HG03025 (cell line): ENCODE measurements around the gene PLAGL2.
"Not testable (repeated sequence)": the region's sequence is repeated elsewhere in the genome, so short reads cannot be mapped to it uniquely, and the experiment has no call there.

Experiments used
- ATAC-seq: cut with Tn5 transposase; IDR thresholded peaks from one replicate; pipeline ENCODE4 v1.9.1; 2021; ENCODE audit warnings: mild to moderate bottlenecking, moderate library complexity; ENCODE audit not compliant: unreplicated experiment, low FRiP score

Gene PLAGL2

GRCh38 chr20:32207626-32208498 is at the start of gene PLAGL2, which contains the start of gene POFUT1:
TSS of gene PLAGL2 (minus strand) at chr20:32207743. CDS start at chr20:32202178, 5,565 bp downstream.
TSS of gene POFUT1 (plus strand) at chr20:32207880. CDS start at chr20:32207942, 62 bp downstream.
- ATAC-seq: peak; percentile 87

- ATAC-seq: no peak
These were observed 44.6 kb upstream of the PLAGL2 start for GRCh38 chr20:32252189-32252588.

- no peak for ATAC-seq
These were observed 43.9 kb upstream of the PLAGL2 start for GRCh38 chr20:32251470-32251869.

GRCh38 chr20:32249030-32249738 is 41.6 kb upstream of the PLAGL2 start:
- ATAC-seq: no peak

- no peak for ATAC-seq
These were observed 40.5 kb upstream of the PLAGL2 start for GRCh38 chr20:32248043-32248442.

DNA sequence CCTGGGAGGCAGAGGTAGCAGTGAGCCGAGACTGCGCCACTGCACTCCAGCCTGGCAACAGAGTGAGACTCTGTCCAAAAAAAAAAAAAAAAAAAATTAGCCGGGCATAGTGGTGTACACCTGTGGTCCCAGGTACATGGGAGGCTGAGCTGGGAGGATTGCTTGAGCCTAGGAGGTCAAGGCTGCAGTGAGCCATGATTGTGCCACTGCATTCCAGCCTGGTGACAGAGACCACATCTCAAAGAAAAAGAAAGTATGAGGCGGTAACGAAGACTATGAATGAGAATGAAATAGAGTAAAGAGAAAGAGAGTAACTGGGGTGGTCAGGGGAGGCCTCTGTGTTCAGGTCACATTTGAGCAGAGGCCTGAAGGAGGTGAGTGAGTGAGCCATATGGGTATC is 38.7 kb upstream of the PLAGL2 start:
- not testable (repeated sequence) for ATAC-seq

DNA sequence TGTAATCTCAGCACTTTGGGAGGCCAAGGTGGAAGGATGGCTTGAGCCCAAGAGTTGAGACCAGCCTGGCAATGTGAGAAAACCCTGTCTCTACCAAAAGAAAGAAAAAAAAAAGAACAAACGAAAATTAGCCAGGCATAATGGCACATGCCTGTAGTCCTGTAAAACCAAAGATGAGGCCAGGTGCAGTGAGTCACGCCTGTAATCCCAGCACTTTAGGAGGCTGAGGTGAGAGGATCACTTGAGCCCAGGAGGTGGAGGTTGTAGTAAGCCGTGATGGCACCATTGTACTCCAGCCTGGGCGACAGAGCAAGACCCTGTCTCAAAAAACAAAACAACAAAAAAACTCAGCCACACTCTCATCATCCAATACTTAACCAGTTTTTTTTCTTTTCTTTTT is 37.4 kb upstream of the PLAGL2 start:
- ATAC-seq: no peak

DNA sequence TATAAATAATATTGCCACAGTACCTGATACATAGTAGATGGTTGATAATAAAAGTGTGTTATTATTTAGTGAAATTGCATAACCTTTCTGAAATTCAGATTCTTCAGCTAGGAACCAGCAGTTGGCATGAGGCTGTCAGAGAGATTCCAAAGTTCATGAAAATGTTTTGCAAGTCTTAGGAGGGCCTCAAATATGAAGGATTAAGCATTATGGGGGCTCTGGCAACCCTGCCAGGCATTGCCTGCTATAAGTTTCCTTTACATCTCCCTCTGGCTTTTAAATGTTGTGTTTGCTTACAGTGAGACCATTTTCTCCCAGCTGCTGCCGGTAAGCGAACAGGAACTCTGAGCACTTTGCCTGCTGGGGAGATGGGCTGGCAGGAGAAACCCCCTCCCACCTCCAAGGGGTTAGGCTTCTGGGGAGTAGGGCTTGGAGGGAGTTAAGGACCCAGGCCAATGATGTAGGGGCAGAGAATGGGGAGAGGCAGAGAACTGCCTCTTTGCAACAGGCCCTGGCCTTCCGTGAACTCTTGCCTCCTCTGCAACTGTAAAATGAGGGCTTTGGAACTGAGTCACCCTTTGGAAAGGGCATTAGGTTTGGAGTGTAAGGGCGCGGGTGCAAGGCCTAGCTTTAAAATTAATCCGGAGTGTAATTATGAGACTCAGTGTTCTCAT is 36.7 kb upstream of the PLAGL2 start:
- no peak for ATAC-seq

- ATAC-seq: no peak
These were observed 34.3 kb upstream of the PLAGL2 start for GRCh38 chr20:32241807-32242206.

- no peak for ATAC-seq
These were observed 32.7 kb upstream of the PLAGL2 start for GRCh38 chr20:32240205-32240604.

GRCh38 chr20:32238483-32239425 is 31.2 kb upstream of the PLAGL2 start:
- ATAC-seq: no peak

DNA sequence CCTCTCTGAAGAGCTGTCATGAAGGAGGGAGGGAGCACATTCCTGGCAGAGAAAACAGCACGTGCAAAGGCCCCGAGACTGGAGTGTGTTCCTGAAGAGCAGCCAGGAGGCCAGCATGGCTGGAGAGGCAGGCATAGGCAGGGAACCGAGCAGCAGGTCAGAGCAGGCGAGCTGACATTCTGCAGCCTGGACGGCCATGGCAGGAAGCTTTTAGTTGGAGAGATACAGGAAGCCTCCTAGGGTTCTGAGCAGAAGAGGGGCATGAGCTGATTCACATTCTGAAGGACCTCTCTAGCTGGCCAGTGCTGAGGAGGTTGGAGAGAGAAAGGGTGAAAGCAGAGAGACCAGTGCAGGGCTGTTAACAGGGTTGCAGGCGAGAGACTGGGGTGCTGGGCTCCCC is 29.9 kb upstream of the PLAGL2 start:
- ATAC-seq: no peak

DNA sequence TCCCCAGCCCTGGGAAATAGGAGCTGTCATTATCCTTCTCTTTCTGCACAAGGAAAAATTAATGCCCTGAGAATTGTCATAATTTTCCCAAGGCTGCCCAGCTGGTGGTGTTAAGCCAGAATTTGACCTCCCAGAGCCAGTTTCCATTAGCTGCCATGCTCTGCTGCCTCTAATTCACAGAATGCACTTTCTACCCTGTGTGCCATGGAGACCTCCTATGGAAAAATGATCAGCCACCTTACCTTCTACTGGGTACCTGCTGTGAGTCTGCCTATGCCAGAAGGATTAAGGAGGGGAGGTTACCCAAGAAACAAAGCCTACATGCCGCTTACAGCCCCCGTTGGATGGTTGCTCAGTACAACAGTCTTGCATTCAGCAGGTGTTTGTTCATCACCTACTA is 29.3 kb upstream of the PLAGL2 start:
- no peak for ATAC-seq

DNA sequence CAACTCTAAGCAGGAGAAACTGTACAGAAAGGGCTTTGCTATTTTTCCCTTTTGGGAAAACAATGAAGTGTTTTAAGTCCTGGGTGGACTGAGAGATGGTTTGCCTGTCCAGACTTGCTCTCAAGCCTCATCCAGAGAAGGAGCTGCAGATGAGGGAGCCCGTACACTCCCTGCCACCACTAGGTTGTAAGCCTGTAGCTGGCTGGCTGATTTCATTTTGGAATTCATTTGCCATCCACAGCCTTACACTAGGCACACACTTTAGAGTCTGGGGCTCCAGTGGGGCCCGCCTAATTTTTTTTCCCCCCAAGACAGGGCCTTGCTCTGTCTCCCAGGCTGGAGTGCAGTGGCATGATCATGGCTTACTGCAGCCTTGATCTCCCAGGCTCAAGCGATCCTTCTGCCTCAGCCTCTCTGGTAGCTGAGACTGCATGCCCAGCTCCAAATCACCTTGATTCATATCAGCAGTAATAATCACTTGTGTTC is 28.5 kb upstream of the PLAGL2 start:
- no peak for ATAC-seq

DNA sequence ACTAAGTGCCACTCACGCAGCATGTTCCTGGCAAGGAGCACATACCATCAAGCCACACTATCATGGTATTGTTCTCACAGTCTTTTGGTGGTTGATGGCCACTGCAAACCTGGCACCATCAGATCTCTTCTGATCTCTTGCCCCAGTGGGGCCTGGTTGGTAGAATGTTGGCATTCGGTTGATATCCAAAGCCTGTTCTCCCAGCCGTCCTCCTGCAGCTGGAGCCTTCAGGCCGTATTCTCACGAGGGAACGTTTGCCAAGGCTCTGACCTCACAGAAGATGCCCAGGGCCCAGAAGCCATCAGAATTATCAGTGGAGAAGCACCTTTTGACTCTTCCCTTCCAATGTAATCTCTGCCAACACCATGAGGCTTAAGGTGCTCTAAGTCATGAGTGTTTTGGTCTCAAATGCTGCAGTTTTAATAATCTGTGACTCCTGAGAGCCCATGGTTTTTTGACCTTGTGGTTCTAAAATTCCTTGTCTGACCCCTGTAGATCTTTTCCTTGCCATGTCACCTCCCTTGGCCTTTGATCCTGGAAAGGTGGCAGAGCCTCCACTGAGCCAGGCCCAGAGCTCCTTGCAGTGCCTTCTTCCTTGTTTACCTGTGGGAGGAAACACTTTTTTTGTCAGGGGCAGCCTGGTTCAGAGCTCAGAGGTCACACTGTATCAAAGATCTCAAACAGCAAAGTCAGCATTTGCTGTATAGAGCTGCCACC is 27.9 kb upstream of the PLAGL2 start:
- ATAC-seq: no peak

DNA sequence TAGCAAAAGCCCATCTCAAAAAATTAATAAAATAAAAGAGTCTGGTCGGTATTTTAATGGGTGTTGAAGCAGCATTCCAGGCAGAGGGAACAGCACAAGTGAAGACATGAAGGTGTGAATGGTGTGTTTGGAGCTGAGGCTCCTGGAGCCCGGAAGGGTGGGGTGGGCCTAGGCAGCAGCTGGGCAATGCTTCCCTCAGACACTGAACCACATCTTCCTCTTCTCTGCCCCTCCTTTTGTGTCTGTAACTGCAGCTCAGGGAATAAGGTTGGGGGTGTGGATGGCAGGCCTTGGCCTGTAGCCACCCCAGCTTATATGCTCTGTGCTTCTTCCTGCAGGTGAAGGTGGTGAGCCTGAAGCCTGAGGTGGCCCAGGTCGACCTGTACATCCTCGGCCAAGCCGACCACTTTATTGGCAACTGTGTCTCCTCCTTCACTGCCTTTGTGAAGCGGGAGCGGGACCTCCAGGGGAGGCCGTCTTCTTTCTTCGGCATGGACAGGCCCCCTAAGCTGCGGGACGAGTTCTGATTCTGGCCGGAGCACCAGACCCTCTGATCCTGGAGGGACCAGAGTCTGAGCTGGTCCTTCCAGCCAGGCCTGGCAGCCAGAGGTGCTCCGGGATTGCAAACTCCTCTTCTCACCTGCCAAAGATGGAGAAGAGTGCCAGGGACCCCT is 26.7 kb upstream of the PLAGL2 start:
- no peak for ATAC-seq

GRCh38 chr20:32233286-32233685 is 25.7 kb upstream of the PLAGL2 start:
- ATAC-seq: no peak

DNA sequence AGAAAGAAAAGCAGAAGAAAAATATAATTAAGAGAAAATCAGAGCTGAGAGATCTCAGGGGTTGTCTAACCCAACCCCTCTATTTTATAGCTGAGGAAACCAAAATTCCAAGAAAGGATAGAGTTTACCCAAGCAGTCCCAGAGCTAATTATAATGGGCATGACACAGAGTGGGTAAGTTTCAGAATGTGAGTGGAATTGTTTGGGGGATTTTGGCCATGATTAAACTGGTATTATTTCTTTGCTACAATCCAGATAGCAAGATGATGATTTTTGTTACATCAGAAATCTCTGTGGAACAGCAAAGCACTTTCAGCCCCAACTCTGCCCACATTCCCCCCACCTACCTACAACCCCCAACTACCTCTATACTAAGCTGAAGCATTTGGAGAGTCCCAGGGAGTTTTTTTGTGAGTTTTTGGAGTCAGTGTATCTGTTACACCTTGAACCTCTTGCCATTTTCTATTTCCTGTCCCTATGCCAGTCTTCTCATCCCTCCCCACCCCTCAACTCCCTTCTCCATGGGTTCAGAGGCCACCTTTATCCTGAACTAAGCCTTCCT is 24.9 kb upstream of the PLAGL2 start:
- no peak for ATAC-seq
